ENCODE results near the gene PSAP. TPM values are rescaled to one million over a fixed set of nuclear protein-coding genes. Genes with fewer than 3 reads are reported as not detected.
A peak's percentile ranks its signal among the peaks of the same experiment; 100 is the strongest.

Gene PSAP
- total RNA-seq, 1 donor from 2014 or later: 358 TPM

DNA sequence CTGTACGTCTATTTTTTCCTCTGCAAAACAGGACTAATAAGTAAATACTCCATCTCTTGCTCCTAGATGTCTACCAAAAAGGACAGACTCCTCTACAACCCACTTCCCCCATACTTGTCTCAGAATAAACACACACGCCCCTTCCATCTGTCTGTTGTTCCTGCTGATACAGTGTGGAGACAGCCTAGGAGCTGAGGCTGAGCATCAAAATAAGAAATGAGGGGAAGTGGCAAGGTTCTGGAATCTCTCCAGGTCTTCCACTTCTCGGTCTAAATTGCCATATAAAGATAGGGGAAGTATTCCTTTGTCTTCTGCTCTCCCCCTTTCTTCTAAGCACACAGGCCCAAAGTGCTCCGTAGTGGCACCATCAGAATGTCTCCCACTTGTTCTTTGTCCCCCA is 47.0 kb downstream of the PSAP start:
- no peak overlapping the region for H3K9ac ChIP-seq

DNA sequence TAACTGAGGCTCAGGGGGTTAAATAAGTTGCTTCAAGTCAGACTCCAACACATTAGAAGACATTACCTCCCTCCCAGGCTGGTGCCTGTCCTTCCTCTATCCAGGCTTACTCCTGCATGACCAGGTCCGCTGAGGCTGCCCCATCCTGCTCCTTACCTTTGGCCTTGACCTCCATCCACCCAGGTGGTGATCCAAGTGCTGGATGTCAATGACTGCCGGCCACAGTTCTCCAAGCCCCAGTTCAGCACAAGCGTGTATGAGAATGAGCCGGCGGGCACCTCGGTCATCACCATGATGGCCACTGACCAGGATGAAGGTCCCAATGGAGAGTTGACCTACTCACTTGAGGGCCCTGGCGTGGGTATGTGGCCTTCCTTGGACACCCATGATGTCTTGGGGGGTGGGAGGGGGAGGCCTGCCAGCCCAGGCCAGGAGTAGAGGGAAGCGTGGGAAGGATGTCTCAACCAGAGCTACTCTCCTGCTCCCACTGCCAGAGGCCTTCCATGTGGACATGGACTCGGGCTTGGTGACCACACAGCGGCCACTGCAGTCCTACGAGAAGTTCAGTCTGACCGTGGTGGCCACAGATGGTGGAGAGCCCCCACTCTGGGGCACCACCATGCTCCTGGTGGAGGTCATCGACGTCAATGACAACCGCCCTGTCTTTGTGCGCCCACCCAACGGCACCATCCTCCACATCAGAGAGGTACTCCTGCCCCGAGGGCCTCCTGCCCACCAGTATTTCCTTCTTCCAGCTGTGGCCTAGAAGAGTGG is 48.1 kb downstream of the PSAP start:
- Mint-ChIP-seq H3K4me1 (peaks cover 3% of the 10 kb centered on the region), H3K4me3 (no peak overlapping the region), H3K27ac (peak overlapping the region; percentile 69), H3K27me3 (ENCODE audit: insufficient read depth, low read depth) (peaks cover 9% of the 10 kb centered on the region), H3K36me3 (no peaks in the 10 kb centered on the region), H3K9me3 (no peaks in the 10 kb centered on the region)
- no peak overlapping the region for H3K27ac ChIP-seq
- no peak overlapping the region for H3K9ac ChIP-seq
- no peak for DNase-seq (ENCODE audit: low spot score)
- H3K27me3 ChIP-seq: peaks cover 25% of the 10 kb centered on the region
- no peaks in the 10 kb centered on the region for H3K9me3 ChIP-seq (ENCODE audit: low read depth)
- TF ChIP-seq, protein P1, sequence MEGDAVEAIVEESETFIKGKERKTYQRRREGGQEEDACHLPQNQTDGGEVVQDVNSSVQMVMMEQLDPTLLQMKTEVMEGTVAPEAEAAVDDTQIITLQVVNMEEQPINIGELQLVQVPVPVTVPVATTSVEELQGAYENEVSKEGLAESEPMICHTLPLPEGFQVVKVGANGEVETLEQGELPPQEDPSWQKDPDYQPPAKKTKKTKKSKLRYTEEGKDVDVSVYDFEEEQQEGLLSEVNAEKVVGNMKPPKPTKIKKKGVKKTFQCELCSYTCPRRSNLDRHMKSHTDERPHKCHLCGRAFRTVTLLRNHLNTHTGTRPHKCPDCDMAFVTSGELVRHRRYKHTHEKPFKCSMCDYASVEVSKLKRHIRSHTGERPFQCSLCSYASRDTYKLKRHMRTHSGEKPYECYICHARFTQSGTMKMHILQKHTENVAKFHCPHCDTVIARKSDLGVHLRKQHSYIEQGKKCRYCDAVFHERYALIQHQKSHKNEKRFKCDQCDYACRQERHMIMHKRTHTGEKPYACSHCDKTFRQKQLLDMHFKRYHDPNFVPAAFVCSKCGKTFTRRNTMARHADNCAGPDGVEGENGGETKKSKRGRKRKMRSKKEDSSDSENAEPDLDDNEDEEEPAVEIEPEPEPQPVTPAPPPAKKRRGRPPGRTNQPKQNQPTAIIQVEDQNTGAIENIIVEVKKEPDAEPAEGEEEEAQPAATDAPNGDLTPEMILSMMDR (IDR thresholded peaks at IDR 0.05): no peak
- TF ChIP-seq EZH2 (IDR thresholded peaks at IDR 0.05) (no peak), EZH2phosphoT487 (IDR thresholded peaks at IDR 0.05) (no peak)
- no peaks in the 10 kb centered on the region for H3K79me2 ChIP-seq (ENCODE audit: low read depth)
- no peaks in the 10 kb centered on the region for H4K20me1 ChIP-seq (ENCODE audit: low read depth)
- H3K4me1 ChIP-seq: no peaks in the 10 kb centered on the region
- no peak overlapping the region for H2AFZ ChIP-seq (replicated peaks)
- H3K36me3 ChIP-seq: no peaks in the 10 kb centered on the region
- H3F3A ChIP-seq (ENCODE audit: low read depth): no peaks in the 10 kb centered on the region
- no peak overlapping the region for H3K4me2 ChIP-seq
- H3K4me3 ChIP-seq: no peak overlapping the region

More for the DNA sequence above, 47.0 kb downstream of the PSAP start:
- no peak for DNase-seq (ENCODE audit: low spot score)
- Histone ChIP-seq H3K4me1 (no peaks in the 10 kb centered on the region), H2AFZ (replicated peaks) (no peak overlapping the region), H3K4me2 (no peak overlapping the region), H3K4me3 (no peak overlapping the region), H3K36me3 (no peaks in the 10 kb centered on the region), H3K27me3 (peaks cover 25% of the 10 kb centered on the region), H3K27ac (no peak overlapping the region), H3K79me2 (ENCODE audit: low read depth) (no peaks in the 10 kb centered on the region), H3K9me3 (ENCODE audit: low read depth) (no peaks in the 10 kb centered on the region), H3F3A (ENCODE audit: low read depth) (no peaks in the 10 kb centered on the region), H4K20me1 (ENCODE audit: low read depth) (no peaks in the 10 kb centered on the region)
- no peaks in the 10 kb centered on the region for H3K36me3 Mint-ChIP-seq
- H3K4me1 Mint-ChIP-seq: peaks cover 6% of the 10 kb centered on the region
- no peaks in the 10 kb centered on the region for H3K9me3 Mint-ChIP-seq
- no peak overlapping the region for H3K27ac Mint-ChIP-seq
- H3K27me3 Mint-ChIP-seq (ENCODE audit: insufficient read depth, low read depth): peaks cover 9% of the 10 kb centered on the region
- TF ChIP-seq EZH2phosphoT487 (IDR thresholded peaks at IDR 0.05): no peak
- TF ChIP-seq, protein P1 (IDR thresholded peaks at IDR 0.05): no peak
- no peak for TF ChIP-seq EZH2 (IDR thresholded peaks at IDR 0.05)
- H3K4me3 Mint-ChIP-seq: no peak overlapping the region

DNA sequence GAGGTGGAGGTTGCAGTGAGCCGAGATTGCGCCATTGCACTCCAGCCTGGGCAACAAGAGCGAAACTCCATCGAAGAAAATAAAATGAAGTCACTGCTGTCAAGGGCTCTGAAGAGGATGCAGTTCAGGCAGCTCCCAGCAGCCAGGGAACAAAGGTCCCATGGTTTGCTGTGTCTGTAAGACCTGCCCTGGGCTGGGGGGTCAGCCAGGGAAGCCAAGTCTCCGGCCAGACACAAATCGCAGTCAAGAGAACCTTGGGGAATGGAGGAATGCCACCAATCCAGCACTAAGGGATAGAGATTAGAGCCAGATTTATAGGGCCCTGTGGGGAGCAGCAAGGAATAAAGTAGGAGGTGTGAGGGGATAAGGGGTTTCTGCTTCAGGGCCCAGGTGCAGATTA is 48.8 kb downstream of the PSAP start:
- H3K36me3 Mint-ChIP-seq: no peaks in the 10 kb centered on the region
- no peaks in the 10 kb centered on the region for H3K9me3 Mint-ChIP-seq
- H3K9ac ChIP-seq: no peak overlapping the region
- no peaks in the 10 kb centered on the region for H3K36me3 ChIP-seq
- no peaks in the 10 kb centered on the region for H3K4me1 ChIP-seq
- no peak overlapping the region for H3K27ac Mint-ChIP-seq
- no peak overlapping the region for H3K4me3 ChIP-seq
- no peak overlapping the region for H3K27ac ChIP-seq
- TF ChIP-seq EZH2 (IDR thresholded peaks at IDR 0.05): no peak
- no peak for TF ChIP-seq EZH2phosphoT487 (IDR thresholded peaks at IDR 0.05)
- TF ChIP-seq, protein P1 (IDR thresholded peaks at IDR 0.05): no peak
- H3K4me1 Mint-ChIP-seq: peaks cover 3% of the 10 kb centered on the region
- no peak overlapping the region for H3K4me2 ChIP-seq
- no peak overlapping the region for H2AFZ ChIP-seq (replicated peaks)
- no peak overlapping the region for H3K4me3 Mint-ChIP-seq
- DNase-seq (ENCODE audit: low spot score): no peak
- H3F3A ChIP-seq (ENCODE audit: low read depth): no peaks in the 10 kb centered on the region
- H3K79me2 ChIP-seq (ENCODE audit: low read depth): no peaks in the 10 kb centered on the region
- H4K20me1 ChIP-seq (ENCODE audit: low read depth): no peaks in the 10 kb centered on the region
- peaks cover 10% of the 10 kb centered on the region for H3K27me3 Mint-ChIP-seq (ENCODE audit: insufficient read depth, low read depth)
- peaks cover 25% of the 10 kb centered on the region for H3K27me3 ChIP-seq
- no peaks in the 10 kb centered on the region for H3K9me3 ChIP-seq (ENCODE audit: low read depth)
